HG03139 (cell line): ENCODE results near the gene CPVL.

Experiments used
- ATAC-seq: cut with Tn5 transposase; IDR thresholded peaks from one replicate; pipeline ENCODE4 v1.9.1; 2021; ENCODE audit not compliant: unreplicated experiment

CPVL gene

GRCh38 chr7:28984217-28984616 lies 162.1 kb downstream of the CPVL start:
- ATAC-seq: no peak

DNA sequence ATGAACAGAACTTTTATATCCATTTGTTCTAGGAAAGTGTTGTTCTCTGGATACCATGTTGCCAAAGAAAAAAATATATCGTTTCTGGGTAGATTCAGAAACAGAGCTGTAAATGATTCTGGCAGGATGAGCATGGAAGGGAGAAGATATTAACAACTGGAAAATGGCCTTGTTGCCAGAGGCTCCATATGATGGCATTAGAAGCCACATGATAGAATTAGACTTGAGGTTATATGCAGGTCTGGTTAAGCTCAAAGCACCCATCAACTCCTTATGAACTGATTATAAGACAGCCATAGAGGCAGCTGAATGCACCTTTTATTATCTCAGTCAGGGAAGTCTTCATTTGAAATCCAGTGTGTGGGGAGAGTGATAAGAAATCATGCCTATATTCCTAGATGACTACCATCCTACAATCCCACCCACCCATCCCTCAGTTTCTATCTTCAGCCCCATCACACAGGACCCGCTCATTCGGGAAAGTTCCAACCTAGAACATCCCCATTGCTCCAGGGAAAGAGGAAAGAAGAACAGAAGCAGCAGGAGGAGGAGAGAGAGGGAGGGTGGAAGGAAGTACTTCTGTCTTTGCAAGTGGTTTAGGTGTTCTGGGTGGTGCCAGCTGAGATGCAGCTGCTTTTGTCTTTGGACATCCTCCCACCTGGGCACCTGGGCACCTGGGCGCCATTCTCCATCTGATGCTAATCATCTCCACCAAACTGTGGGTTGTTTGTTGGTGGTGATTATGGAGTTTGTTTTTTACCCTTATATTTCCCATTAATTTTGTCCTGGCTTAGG lies 162.7 kb downstream of the CPVL start:
- no peak for ATAC-seq

- no peak for ATAC-seq
Measured at GRCh38 chr7:28981161-28981465, 165.2 kb downstream of the CPVL start.

GRCh38 chr7:28980451-28981160 lies 165.7 kb downstream of the CPVL start:
- ATAC-seq: no peak

- no peak for ATAC-seq
Measured at GRCh38 chr7:28979776-28980175, 166.6 kb downstream of the CPVL start.

DNA sequence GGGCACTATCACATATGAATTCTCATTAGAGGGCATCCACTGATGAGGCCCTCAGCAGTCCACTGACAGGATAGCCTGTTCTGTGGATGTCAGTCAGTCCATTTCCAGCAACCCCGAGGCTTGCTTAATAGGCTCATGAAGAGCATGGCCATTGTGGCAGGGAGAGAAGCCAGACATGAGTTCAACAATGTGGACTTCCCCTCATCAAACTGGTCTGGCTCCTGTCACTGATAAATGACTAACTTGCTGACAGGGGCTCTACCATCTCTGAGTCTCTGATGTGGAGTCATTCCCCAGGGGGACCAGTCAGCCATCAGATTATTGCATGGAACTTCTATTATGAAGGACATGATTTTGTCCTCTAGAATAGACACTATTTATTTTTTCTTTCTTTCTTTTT lies 168.5 kb downstream of the CPVL start:
- ATAC-seq: no peak

GRCh38 chr7:28976022-28976421 lies 170.3 kb downstream of the CPVL start:
- ATAC-seq: no peak

DNA sequence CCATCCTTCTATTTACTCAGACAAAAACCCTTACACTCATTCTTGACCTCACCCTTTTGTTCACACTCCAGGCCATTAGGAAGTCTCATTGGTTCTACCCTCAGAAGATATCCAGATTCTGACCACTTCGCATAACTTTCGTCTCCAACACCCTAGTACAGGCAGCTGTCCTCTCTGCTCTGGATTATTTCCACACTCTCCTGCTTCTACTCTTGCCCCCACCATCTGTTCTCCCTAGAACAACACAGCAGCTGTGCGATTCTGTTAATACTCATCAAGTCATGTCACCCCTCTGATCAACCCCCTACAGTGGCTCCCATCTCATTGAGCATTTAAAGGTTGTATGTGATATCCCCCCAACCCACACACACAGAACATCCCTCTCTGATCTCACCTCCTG lies 172.7 kb downstream of the CPVL start:
- no peak for ATAC-seq

DNA sequence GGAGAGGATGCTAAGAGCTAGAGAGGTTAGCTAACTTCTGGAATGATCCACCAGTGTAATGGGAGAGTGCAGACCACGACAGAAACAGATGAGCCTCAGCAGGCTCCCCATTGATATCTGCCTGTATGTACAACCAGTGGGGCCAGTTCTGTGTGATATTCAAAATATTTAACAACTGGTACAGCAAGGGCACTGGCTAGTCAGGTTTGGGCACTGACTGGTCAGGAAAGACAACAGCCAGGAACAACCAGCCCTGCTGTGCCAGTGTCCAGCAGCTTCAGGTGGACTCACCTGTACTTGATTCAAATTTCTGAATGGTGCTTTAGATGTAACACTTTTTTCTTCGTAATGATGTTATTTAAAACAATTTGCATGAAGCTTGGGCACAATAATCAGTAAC lies 182.3 kb downstream of the CPVL start:
- ATAC-seq: no peak

- ATAC-seq: no peak
Measured at GRCh38 chr7:28961972-28962371, 184.4 kb downstream of the CPVL start.

GRCh38 chr7:28960071-28960840 lies 186.1 kb downstream of the CPVL start:
- ATAC-seq: no peak

DNA sequence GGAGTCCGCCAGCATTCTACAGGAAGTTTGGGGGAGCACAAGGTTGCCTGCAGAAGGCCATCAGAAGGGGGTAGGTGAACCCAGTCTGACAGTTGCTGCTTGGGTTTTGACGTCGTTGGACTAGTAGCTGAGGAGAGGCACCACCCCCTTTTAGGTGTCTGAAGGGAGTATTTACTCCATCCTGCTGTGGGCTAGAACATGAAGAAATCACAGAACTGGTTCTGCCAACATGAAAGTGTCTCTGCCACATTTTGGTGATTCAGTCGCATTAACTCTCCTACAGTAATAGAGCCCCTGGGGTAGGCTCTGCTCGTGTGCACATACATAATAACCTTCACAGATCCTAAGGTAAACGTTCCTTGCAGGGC lies 187.4 kb downstream of the CPVL start:
- ATAC-seq: no peak

DNA sequence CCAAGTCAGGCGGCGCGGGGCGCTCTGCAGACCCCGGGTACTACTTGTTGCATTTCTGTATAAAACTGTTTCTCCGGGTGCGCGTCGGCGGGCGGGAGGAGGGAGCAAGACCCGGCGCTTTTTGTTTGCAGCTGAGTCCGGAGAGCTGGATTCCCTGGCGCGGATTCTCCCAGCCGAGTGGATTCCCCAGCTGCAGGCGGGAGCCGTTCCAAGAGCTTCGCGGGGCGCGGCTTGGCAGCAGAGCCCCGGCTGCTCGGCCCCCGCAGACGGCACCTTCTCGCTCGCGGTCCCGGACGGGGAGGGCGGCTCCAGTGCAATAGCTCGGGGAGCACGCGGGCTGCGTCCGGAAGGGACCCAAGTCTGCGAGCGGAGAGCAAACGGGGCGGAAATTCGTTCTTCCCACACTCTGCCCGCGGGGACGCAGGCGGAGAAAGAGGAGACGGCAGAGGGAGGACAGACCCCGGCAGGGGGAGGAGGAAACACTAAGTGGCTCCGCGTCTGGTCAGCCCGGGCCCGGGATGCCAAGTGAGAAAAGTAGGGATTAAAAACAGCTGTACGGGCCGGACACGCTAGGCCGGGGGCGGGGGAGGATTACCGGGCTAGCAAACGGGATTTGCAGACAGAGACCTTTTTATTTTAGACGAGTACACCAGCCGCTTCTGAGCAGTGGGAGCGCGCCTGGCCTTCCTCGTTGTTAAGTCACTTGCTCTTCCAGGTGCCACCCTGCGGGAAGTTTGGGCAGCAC lies 187.9 kb downstream of the CPVL start, which contains the start of gene TRIL:
Gene TRIL (minus strand): TSS at position 96 of the 745 bp plus-strand sequence. CDS start 284 bp downstream, outside the sequence.
- no peak for ATAC-seq

DNA sequence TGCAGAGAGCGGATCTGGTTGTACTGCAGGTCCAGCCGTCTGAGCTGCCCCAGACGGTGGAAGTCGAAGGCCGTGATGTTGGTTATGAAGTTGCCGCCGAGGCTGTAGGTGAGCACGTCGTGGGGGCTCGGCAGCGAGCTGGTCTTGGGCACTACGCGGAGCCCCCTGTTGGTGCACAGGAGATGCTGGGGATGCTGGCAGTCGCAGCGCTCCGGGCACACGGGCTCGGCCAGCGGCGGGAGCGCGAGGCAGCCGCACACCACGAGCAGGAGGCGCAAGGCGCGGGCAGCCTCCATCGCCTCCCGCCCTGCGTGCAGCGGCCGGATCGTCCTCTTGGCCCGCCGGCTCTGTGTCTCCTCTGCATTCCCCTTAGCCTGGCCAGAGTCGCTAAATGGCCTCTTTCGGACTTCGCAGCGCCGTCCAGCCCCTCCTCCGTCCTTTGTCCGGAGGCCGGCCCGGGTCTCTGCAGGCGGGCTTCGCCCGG lies 188.5 kb downstream of the CPVL start:
- no peak for ATAC-seq

DNA sequence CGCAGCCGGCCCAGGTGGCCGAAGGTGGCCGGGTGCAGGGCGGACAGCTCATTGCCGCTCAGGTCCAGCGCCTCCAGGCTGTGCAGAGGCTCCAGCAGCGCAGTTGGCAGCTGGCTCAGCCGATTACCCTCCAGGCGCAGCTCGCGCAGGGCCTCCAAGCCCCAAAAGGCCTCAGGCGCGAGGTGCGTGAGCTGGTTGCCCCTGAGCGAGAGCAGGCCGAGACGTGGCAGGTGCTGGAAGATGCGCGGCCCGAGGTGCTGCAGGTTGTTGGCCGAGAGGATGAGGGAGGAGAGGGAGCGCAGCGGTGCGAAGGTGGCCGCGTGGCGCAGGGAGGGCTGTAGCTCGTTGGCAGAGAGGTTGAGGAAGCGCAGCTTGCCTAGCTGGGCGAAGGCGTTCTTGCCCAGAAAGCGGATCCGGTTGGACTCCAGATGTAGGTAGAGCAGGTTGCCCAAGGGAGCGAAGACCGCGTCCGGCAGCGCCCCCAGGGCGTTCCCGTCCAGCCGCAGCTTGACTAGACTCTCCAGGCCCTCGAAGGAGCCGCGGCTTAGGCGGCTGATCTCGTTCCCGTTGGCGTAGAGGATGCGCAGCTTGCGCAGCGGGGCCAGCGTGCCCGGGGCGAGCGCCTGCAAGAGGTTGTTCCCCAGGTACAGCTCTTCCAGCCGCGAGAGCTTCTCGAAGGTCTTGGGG lies 189.1 kb downstream of the CPVL start:
- ATAC-seq: no peak

DNA sequence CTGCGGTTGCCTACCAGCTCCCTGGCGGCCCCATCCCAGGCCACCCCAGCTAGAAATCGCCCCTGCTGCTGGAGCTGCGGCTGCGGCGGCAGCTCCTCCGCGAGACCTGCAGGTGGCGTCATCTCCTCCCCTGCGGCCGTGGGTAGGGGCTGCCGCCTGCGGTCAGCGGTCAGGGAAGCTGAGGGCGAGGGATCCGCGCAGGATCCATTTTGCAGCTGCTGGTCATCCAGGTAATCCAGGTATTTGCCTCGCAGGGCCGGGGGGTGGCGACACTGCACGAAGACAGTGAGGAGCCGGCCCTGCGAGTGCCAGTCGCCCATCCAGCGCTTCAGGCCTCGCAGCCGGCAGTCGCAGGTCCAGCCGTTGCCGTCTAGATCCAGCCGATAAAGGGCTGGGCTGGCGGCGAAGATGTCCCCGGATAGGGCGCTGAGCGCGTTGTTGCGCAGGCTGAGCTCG lies 189.7 kb downstream of the CPVL start:
- ATAC-seq: no peak

- ATAC-seq: no peak
Measured at GRCh38 chr7:28955718-28956607, 190.4 kb downstream of the CPVL start.

DNA sequence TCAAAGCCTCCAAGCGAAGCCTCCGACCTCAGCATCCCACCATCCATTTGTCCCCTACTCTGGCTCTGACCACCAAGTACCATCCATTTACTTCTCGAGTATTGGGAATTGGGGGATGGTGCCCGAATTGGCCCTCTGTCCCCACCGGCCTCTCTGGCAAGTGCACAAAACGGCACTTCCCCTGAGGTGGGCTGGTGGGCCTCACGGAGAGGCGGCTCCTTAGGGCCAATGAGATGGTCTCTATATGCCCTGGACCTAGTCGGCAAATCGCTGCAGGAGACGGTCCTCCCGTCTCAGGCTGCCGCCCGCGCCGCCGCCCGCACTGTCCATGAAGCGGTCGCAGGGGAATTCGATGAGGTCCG lies 191.0 kb downstream of the CPVL start:
- no peak for ATAC-seq

- ATAC-seq: no peak
Measured at GRCh38 chr7:28954946-28955345, 191.4 kb downstream of the CPVL start.
